Testis (tissue), 2 donors: ENCODE data around the gene FHIT.

ENCODE experiments used
- CTCF ChIP-seq, 3 experiments: fragments of 450-650 bp in 2 of 3; fragments of 200-600 bp in 1 of 3; sonication (generic) in 1 of 3; IDR thresholded peaks; one replicate each; pipeline ENCODE4 v1.5.1; 2016 to 2019; ENCODE audit warnings: antibody characterized with exemption in 3 of 3, mild to moderate bottlenecking in 2 of 3, moderate library complexity in 1 of 3
- POLR2A ChIP-seq: fragments of 450-650 bp; IDR thresholded peaks from one replicate; pipeline ENCODE4 v1.6.1; 2017; ENCODE audit warnings: antibody characterized with exemption, mild to moderate bottlenecking, moderate library complexity

- TF ChIP-seq CTCF (IDR thresholded peaks at IDR 0.05) = no peak
- no peak for TF ChIP-seq POLR2A
These were observed 708.3 kb downstream of the FHIT start for GRCh38 chr3:60542995-60543394.
